Right lobe of liver (tissue), 6 donors: Measurements from ENCODE around the gene NAA50. TPM values are rescaled to one million over a fixed set of nuclear protein-coding genes. Genes with fewer than 3 reads are reported as not detected.

Experiments
- ATAC-seq, 4 donors: fragments of 200-7000 bp; cut with Tn5 transposase; one replicate each; pipeline ENCODE4 v1.9.1; 2020; ENCODE audit warnings: mild to moderate bottlenecking in 4 of 4, moderate library complexity in 4 of 4
- DNase-seq, 3 donors: peaks; one replicate each; pipeline ENCODE4 v3.0.0-alpha.2; 2020
- H3K27ac ChIP-seq, 3 donors: fragments of 200-600 bp; one replicate each; pipeline ENCODE4 v1.8.0; 2022
- H3K27me3 ChIP-seq, 2 donors: fragments of 200-600 bp; one replicate each; pipeline ENCODE4 v1.8.0; 2022
- H3K36me3 ChIP-seq, 4 donors: fragments of 200-600 bp; sonication (generic) in 1 of 4; one replicate each; pipeline versions ENCODE4 v1.5.1 to v1.8.0; 2017 to 2022; ENCODE audit warnings: control low read depth in 1 of 4
- H3K4me1 ChIP-seq, 4 donors: fragments of 200-600 bp; sonication (generic) in 1 of 4; one replicate each; pipeline versions ENCODE4 v1.5.1 to v1.8.0; 2017 to 2022; ENCODE audit warnings: control low read depth in 1 of 4
- H3K4me3 ChIP-seq, 3 donors: fragments of 200-600 bp; one replicate each; pipeline ENCODE4 v1.8.0; 2022
- H3K9me3 ChIP-seq, 4 donors: fragments of 200-600 bp; sonication (generic) in 1 of 4; one replicate each; pipeline versions ENCODE4 v1.5.1 to v1.8.0; 2017 to 2022; ENCODE audit warnings: control low read depth in 1 of 4
- POLR2A ChIP-seq: fragments of 450-650 bp; IDR thresholded peaks from one replicate; pipeline ENCODE4 v1.6.1; 2017; ENCODE audit warnings: antibody characterized with exemption, mild to moderate bottlenecking
- WGBS: methylation state at CpG from one replicate; pipeline ENCODE4 v1.1.6; 2018; ENCODE audit warnings: low coverage, low lambda C conversion rate; ENCODE audit not compliant: insufficient coverage; ENCODE audit errors: missing lambda C conversion rate; 5-methylcytosine and 5-hydroxymethylcytosine counted together
- intact Hi-C, 2 donors: fragments of 100-400 bp; cut with DNase I; formaldehyde crosslinking; loops; one replicate each; pipeline versions ENCODE4 v1.11.2 to v1.14.1; 2022
- total RNA-seq, 6 experiments: library from RNA; depleted of rRNA in 2 of 6; stranded (reverse); fragments of >200 nt in 2 of 6; fragmentation: NEBNext Ultra II Directional in 3 of 6; extraction: Animal tissue kit (Norgen Biotek cat#: 25700) in 3 of 6; gene quantifications; one replicate each; pipeline versions ENCODE4 v1.1.0 to v1.2.4, GENCODE V29; 2016 to 2023
- TF ChIP-seq, protein P1 (sequence below), 4 donors: fragments of 200-600 bp in 3 of 4; fragments of 450-650 bp in 1 of 4; IDR thresholded peaks; one replicate each; pipeline versions ENCODE4 v1.5.1 to v1.8.0; 2016 to 2022; ENCODE audit warnings: antibody characterized with exemption in 4 of 4, mild to moderate bottlenecking in 2 of 4
- donor health status: DM: no; HTN: yes; CAD: no.
- donor health status: DM: no; HTN: no; CAD: no.
- donor health status: DM: no; HTN: no; CAD: no.
- donor health status: DM: no; HTN: yes; CAD: no.
- donor health status: DM: no; HTN: yes; CAD: no.

NAA50 gene
- total RNA-seq, 6 experiments from 2014 or later: 56.1 to 130 (median 60.9) TPM

DNA sequence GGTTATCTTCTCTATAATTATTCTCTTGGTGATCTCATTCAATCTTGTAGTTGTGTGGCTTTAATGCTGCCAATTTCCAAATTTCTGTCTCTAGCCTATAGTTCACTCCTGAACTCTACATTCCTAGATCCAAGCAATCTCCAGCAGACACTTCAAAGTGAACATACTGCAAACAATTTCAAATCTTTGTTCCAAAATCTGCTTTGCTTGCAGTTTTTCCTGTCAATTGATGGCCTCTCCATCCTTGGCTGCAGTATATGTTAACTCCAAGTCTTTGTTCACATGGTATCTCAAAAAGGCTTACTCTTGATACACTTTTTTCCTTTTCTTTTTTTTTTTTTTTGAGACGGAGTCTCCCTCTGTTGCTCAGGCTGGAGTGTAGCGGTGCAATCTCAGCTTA lies 17.4 kb downstream of the NAA50 start:
- Histone ChIP-seq H3K9me3 (no peaks in the 10 kb centered on the region), H3K27me3 (no peaks in the 10 kb centered on the region), H3K4me3 (no peak overlapping the region), H3K27ac (no peak overlapping the region), H3K36me3 (no peaks in the 10 kb centered on the region), H3K4me1 (no peaks in the 10 kb centered on the region)
- intact Hi-C loops: no loop called here
- 94% methylated on average over 2 of the region's 2 CpGs for WGBS
- DNase-seq: no peak
- no peak for ATAC-seq
- TF ChIP-seq POLR2A: no peak
- TF ChIP-seq, protein P1, sequence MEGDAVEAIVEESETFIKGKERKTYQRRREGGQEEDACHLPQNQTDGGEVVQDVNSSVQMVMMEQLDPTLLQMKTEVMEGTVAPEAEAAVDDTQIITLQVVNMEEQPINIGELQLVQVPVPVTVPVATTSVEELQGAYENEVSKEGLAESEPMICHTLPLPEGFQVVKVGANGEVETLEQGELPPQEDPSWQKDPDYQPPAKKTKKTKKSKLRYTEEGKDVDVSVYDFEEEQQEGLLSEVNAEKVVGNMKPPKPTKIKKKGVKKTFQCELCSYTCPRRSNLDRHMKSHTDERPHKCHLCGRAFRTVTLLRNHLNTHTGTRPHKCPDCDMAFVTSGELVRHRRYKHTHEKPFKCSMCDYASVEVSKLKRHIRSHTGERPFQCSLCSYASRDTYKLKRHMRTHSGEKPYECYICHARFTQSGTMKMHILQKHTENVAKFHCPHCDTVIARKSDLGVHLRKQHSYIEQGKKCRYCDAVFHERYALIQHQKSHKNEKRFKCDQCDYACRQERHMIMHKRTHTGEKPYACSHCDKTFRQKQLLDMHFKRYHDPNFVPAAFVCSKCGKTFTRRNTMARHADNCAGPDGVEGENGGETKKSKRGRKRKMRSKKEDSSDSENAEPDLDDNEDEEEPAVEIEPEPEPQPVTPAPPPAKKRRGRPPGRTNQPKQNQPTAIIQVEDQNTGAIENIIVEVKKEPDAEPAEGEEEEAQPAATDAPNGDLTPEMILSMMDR (IDR thresholded peaks at IDR 0.05): no peak

DNA sequence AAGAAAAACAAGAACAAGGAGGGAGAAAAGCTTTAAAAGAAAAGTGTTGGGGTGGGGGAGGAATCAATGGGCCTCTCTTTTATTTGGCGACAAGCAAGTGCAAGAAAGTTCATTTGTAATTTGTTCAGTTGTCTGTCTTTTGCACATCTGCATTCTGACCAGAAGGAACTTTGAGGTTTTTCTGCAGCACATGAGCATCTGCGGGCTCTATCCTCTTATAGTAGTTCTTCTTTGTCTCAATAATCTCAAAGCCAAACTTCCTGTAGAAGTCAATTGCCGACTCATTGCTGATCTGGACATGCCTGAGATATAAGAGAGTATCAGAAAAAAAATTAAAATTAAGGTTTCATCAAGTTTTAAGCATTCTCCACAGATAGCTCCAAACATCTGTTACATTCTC lies 24.4 kb downstream of the NAA50 start:
- H3K27me3 ChIP-seq: no peaks in the 10 kb centered on the region
- intact Hi-C loops: no loop called here
- no peak overlapping the region for H3K27ac ChIP-seq
- H3K4me3 ChIP-seq: no peak overlapping the region
- no peak for DNase-seq
- TF ChIP-seq POLR2A: no peak
- TF ChIP-seq, protein P1 (IDR thresholded peaks at IDR 0.05): no peak
- H3K36me3 ChIP-seq: peaks cover 0 to 36% (median 20%) of the 10 kb centered on the region in 4 donors
- 58% methylated on average over 3 of the region's 3 CpGs for WGBS
- no peaks in the 10 kb centered on the region for H3K9me3 ChIP-seq
- ATAC-seq: no peak
- H3K4me1 ChIP-seq: no peaks in the 10 kb centered on the region

DNA sequence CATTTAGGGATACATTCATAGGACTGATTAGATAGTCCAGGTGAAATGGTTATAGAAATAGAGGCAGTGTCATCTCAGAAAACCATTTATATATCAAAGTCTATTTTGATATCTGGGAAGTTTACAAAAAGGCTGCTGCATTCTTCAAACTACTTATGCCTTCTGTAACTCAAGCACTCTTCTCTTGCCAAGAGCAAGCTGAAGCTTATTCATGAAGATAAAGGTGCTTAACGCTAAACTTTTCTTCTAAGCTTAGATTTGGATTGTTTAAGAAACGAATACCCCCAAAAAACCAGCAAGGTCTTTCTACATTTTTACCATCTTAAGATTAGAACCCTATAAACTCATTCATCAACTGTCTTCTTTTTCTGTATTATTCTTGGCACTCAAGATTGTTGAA lies 26.3 kb downstream of the NAA50 start:
- ATAC-seq (no peak), DNase-seq (no peak)
- 85% methylated on average over 2 of the region's 2 CpGs for WGBS
- Histone ChIP-seq H3K4me3 (no peak overlapping the region), H3K27me3 (no peaks in the 10 kb centered on the region), H3K36me3 (peaks cover 0 to 36% (median 20%) of the 10 kb centered on the region in 4 donors), H3K9me3 (no peaks in the 10 kb centered on the region), H3K4me1 (no peaks in the 10 kb centered on the region), H3K27ac (no peak overlapping the region)
- intact Hi-C loops: no loop called here
- TF ChIP-seq POLR2A: no peak
- TF ChIP-seq, protein P1 (IDR thresholded peaks at IDR 0.05): no peak

DNA sequence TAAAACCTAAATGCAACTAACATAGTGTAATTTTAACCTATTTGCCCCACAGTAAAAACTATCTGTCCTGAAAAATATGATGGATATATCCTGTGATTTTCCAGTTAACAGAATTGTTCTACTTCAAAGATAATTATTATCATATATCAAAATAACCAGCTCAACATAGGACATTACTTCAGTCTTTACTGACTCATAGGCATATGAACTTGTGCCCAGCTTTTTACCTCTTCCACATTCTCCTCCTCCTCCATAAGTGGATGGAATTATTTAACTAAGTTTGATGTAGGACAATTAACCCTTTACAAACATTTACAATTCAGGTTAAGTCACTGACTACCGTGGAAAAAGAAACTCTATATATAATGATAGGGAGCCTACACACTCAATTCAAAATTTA lies 26.8 kb downstream of the NAA50 start:
- Histone ChIP-seq H3K4me3 (no peak overlapping the region), H3K9me3 (no peaks in the 10 kb centered on the region), H3K4me1 (no peaks in the 10 kb centered on the region), H3K27me3 (no peaks in the 10 kb centered on the region), H3K36me3 (peaks cover 0 to 36% (median 20%) of the 10 kb centered on the region in 4 donors), H3K27ac (no peak overlapping the region)
- DNase-seq (no peak), ATAC-seq (no peak)
- intact Hi-C loops: no loop called here
- TF ChIP-seq, protein P1 (IDR thresholded peaks at IDR 0.05): no peak
- no peak for TF ChIP-seq POLR2A
- WGBS: 92% methylated on average over 1 of the region's 1 CpG

DNA sequence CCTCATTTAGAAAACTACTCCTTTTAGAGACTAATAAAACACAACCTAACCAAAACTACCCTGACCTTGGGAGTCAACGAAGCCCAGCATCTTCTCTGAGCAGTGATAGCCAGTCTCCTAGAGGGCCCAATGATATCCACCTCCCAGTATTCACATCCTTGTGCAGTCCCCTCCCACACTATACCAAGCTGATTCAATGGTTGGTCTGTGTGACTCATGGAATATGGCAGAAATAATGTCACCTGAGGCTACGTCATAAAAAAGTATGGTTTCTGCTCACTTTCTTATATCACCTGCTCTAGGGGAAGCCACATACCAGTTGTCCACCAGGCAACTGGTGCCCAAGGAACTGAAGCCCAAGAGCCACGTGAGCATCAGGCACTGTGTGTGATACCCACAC lies 28.2 kb downstream of the NAA50 start:
- no peak for ATAC-seq
- intact Hi-C loops: no loop called here
- WGBS: 96% methylated on average over 3 of the region's 3 CpGs
- no peaks in the 10 kb centered on the region for H3K4me1 ChIP-seq
- peaks cover 0 to 30% (median 17%) of the 10 kb centered on the region in 4 donors for H3K36me3 ChIP-seq
- TF ChIP-seq POLR2A: no peak
- TF ChIP-seq, protein P1 (IDR thresholded peaks at IDR 0.05): no peak
- no peak overlapping the region for H3K4me3 ChIP-seq
- no peak overlapping the region for H3K27ac ChIP-seq
- H3K9me3 ChIP-seq: no peaks in the 10 kb centered on the region
- no peak for DNase-seq
- no peaks in the 10 kb centered on the region for H3K27me3 ChIP-seq
